ENCODE measurements around the gene MESP1.

DNA sequence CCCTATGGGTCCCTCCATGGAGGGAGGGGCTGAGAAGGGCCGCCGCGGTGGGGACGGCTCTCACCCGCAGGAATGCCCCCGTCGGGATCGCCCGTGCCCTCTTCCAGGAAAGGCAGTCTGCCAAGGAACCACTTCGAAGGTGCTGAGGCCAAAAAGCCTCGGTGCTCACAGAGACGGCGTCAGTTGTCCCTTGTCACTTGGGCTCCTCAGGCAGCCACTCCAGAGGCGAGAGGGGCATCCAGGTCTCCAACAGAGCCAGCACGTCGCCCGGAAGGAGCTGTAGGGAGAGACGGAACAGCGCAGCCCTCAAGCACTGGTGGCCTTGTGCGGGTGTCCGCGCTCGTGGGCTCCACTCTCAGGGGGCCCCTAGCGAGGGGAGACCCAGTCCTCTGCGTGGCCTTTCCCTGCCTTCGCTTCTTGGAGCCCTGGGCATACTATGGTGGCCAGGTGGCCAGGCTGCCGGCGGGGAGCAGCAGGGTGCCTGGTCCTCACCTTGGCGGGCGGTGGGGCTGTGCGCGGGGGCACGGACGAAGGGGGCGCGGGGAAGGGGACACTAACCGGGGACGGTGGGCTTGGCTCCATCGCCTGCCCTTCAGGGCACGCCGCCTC is 994 bp downstream of the MESP1 start:
- no peak for TF ChIP-seq POLR2AphosphoS5 (IDR thresholded peaks at IDR 0.05; ENCODE audit: low read depth, low read length)
- TF ChIP-seq POLR2A (IDR thresholded peaks at IDR 0.05; ENCODE audit: low read depth, low read length) = no peak
- TF ChIP-seq TAF1 (IDR thresholded peaks at IDR 0.05; ENCODE audit: borderline replicate concordance, low read depth, low read length) = no peak

Data from GM12892 (cell line).